ENCODE data around the gene FBRSL1.

The FBRSL1 gene

DNA sequence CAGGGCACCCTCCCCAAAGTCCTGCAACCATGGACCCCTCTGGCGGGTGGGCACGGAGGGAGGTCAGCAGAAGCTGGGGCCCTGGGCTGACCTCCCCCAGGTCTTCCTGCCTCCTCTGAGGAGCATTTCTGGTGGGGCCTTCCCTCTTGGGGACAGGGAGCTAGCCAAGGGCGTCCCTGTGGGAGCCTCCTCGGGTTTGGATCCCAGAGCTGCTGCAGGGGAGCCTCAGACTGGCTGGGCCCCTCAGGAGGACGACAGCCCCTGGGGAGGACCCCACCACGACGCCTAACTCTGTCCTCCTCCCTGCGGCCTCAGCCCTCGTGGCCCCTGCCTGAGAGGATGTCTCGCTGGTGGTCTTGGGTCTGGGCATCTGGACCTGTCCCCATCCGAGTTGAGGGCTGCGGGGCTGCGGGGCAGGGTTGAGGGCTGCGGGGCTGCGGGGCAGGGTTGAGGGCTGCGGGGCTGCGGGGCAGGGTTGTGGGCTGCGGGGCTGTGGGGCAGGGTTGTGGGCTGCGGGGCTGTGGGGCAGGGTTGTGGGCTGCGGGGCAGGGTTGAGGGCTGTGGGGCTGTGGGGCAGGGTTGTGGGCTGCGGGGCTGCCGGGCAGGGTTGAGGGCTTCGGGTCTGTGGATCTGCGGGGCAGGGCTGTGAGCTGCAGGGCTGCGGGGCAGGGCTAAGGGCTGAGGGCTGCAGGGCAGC, 37.4 kb downstream of the FBRSL1 start:
- Histone ChIP-seq H3K4me1 (ENCODE audit: control extremely low read depth in 1 of 4, control insufficient read depth in 4 of 4, insufficient read depth in 4 of 4, low read length in 3 of 4) (peaks cover 0 to 6% (median 3%) of the 10 kb centered on the region in 4 experiments), H3K27me3 (replicated peaks in 2 of 5; ENCODE audit: control insufficient read depth in 4 of 5, insufficient read depth in 5 of 5, low read length in 4 of 5) (no peaks in the 10 kb centered on the region), H3K9me3 (ENCODE audit: control extremely low read depth in 1 of 5, control insufficient read depth in 4 of 5, insufficient read depth in 2 of 5, low read depth in 1 of 5, low read length in 4 of 5) (no peaks in the 10 kb centered on the region), H3K36me3 (ENCODE audit: control insufficient read depth in 4 of 4, insufficient read depth in 4 of 4, low read length in 3 of 4) (peaks cover 0 to 6% (median 2%) of the 10 kb centered on the region in 4 experiments), H3K4me3 (ENCODE audit: control insufficient read depth in 1 of 7, extremely low read depth in 1 of 7, insufficient read depth in 4 of 7, low read depth in 2 of 7, low read length in 6 of 7) (no peak overlapping the region), H3K27ac (ENCODE audit: insufficient read depth in 1 of 2, low read depth in 1 of 2, low read length in 2 of 2, poor library complexity in 1 of 2, severe bottlenecking in 2 of 2) (no peak overlapping the region)
- ChIA-PET CTCF (interaction anchor here (1.0 to 9.6 kb wide), 5 partner anchors 10 to 110 kb away, joined by 3 to 127 read pairs (median 5); no protein-coding TSS in a partner anchor), POLR2A (no interaction called here)
- DNase-seq: no peak
- WGBS (ENCODE audit: insufficient coverage): 94% methylated on average over 17 of the region's 25 CpGs

DNA sequence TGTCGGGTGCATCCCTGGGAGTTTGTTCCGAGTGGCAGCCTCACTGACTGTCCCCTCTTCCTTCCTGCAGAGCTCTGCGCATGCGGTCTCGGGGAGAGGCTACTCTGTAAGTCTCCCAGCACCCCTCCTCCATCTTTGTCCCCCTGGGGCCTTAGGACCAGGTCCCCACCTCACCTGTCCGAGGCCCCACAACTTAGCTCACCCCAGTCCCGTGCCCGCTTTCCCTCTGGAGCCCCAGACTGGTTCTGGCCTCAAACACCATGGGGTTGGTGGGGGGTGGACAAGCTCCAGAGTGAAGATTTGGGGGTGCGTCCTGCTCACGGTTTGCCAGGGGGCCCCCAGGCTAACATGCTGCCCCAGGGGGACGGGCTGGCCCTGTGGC, 37.9 kb downstream of the FBRSL1 start:
- WGBS (ENCODE audit: insufficient coverage): 98% methylated on average over 8 of the region's 11 CpGs
- CTCF ChIA-PET: interaction anchor here (1.0 to 9.6 kb wide), 3 partner anchors 10 to 111 kb away, joined by 3 to 127 read pairs (median 5); no protein-coding TSS in a partner anchor
- Histone ChIP-seq H3K27me3 (replicated peaks in 2 of 5; ENCODE audit: control insufficient read depth in 4 of 5, insufficient read depth in 5 of 5, low read length in 4 of 5) (no peaks in the 10 kb centered on the region), H3K27ac (ENCODE audit: insufficient read depth in 1 of 2, low read depth in 1 of 2, low read length in 2 of 2, poor library complexity in 1 of 2, severe bottlenecking in 2 of 2) (no peak overlapping the region), H3K4me3 (ENCODE audit: control insufficient read depth in 1 of 7, extremely low read depth in 1 of 7, insufficient read depth in 4 of 7, low read depth in 2 of 7, low read length in 6 of 7) (no peak overlapping the region), H3K9me3 (ENCODE audit: control extremely low read depth in 1 of 5, control insufficient read depth in 4 of 5, insufficient read depth in 2 of 5, low read depth in 1 of 5, low read length in 4 of 5) (no peaks in the 10 kb centered on the region), H3K4me1 (ENCODE audit: control extremely low read depth in 1 of 4, control insufficient read depth in 4 of 4, insufficient read depth in 4 of 4, low read length in 3 of 4) (peaks cover 0 to 6% (median 3%) of the 10 kb centered on the region in 4 experiments), H3K36me3 (ENCODE audit: control insufficient read depth in 4 of 4, insufficient read depth in 4 of 4, low read length in 3 of 4) (peaks cover 0 to 6% (median 2%) of the 10 kb centered on the region in 4 experiments)
- no peak for DNase-seq
- POLR2A ChIA-PET: no interaction called here

DNA sequence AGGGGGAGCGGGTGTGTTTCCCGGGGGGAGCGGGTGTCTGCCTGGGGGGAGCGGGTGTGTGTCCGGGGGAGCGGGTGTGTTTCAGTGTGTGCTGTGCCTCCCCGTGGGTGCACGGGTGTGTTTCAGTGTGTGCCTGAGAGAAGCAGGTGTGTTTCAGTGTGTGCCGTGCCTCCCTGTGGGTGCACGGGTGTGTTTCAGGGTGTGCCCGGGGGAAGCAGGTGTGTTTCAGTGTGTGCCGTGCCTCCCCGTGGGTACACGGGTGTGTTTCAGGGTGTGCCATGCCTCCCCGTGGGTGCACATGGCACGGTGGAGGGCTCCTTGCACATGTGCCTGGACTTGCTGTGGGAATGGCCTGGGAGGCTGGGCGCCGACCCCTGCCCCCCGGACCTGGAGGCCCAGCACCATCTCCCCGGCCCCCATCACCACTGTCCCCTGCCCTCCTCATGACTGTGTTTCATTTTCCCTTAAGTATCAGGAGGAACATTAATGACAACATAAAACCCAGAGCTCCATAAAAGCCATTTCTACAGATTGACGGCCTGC, 38.7 kb downstream of the FBRSL1 start:
- no peak overlapping the region for H3K27ac ChIP-seq (ENCODE audit: insufficient read depth in 1 of 2, low read depth in 1 of 2, low read length in 2 of 2, poor library complexity in 1 of 2, severe bottlenecking in 2 of 2)
- 85% methylated on average over 13 of the region's 21 CpGs for WGBS (ENCODE audit: insufficient coverage)
- ChIA-PET CTCF (interaction anchor here (0.9 to 9.6 kb wide), 5 partner anchors 9 to 111 kb away, joined by 3 to 127 read pairs (median 3); no protein-coding TSS in a partner anchor), POLR2A (no interaction called here)
- H3K9me3 ChIP-seq (ENCODE audit: control extremely low read depth in 1 of 5, control insufficient read depth in 4 of 5, insufficient read depth in 2 of 5, low read depth in 1 of 5, low read length in 4 of 5): no peaks in the 10 kb centered on the region
- peaks cover 0 to 4% (median 2%) of the 10 kb centered on the region in 4 experiments for H3K4me1 ChIP-seq (ENCODE audit: control extremely low read depth in 1 of 4, control insufficient read depth in 4 of 4, insufficient read depth in 4 of 4, low read length in 3 of 4)
- H3K4me3 ChIP-seq (ENCODE audit: control insufficient read depth in 1 of 7, extremely low read depth in 1 of 7, insufficient read depth in 4 of 7, low read depth in 2 of 7, low read length in 6 of 7): no peak overlapping the region
- DNase-seq: no peak
- peaks cover 0 to 6% (median 2%) of the 10 kb centered on the region in 4 experiments for H3K36me3 ChIP-seq (ENCODE audit: control insufficient read depth in 4 of 4, insufficient read depth in 4 of 4, low read length in 3 of 4)
- no peaks in the 10 kb centered on the region for H3K27me3 ChIP-seq (replicated peaks in 2 of 5; ENCODE audit: control insufficient read depth in 4 of 5, insufficient read depth in 5 of 5, low read length in 4 of 5)

DNA sequence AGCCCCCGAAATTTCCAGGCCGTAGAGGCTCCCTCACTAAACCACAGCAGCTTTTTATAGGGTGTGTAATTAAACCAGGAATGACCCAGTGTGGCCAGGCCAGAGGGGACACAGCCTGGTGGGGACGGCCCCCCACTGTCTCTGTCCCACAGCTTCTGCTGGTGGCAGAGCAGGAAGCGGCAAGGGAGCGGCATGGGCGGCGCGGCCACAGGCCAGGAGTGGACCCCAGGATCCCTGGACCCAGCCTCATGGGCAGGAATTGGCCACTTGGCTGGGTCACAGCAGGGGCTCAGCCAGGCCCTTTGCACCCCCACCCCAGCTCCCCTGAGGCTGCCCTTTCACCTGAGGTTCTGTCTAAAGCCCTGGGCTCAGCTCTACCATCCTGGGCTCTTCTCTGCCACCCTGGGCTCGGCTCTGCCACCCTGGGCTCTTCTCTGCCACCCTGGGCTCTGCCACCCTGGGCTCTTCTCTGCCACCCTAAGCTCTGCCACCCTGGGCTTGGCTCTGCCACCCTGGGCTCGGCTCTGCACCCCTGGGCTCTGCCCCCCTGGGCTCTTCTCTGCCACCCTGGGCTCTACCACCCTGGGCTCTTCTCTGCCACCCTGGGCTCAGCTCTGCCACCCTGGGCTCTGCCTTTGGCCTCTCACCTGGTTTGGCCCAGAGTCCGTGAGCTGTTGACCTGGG, 39.3 kb downstream of the FBRSL1 start:
- Histone ChIP-seq H3K36me3 (ENCODE audit: control insufficient read depth in 4 of 4, insufficient read depth in 4 of 4, low read length in 3 of 4) (peaks cover 0 to 6% (median 2%) of the 10 kb centered on the region in 4 experiments), H3K27ac (ENCODE audit: insufficient read depth in 1 of 2, low read depth in 1 of 2, low read length in 2 of 2, poor library complexity in 1 of 2, severe bottlenecking in 2 of 2) (no peak overlapping the region), H3K4me3 (ENCODE audit: control insufficient read depth in 1 of 7, extremely low read depth in 1 of 7, insufficient read depth in 4 of 7, low read depth in 2 of 7, low read length in 6 of 7) (no peak overlapping the region), H3K27me3 (replicated peaks in 2 of 5; ENCODE audit: control insufficient read depth in 4 of 5, insufficient read depth in 5 of 5, low read length in 4 of 5) (no peaks in the 10 kb centered on the region), H3K9me3 (ENCODE audit: control extremely low read depth in 1 of 5, control insufficient read depth in 4 of 5, insufficient read depth in 2 of 5, low read depth in 1 of 5, low read length in 4 of 5) (no peaks in the 10 kb centered on the region), H3K4me1 (ENCODE audit: control extremely low read depth in 1 of 4, control insufficient read depth in 4 of 4, insufficient read depth in 4 of 4, low read length in 3 of 4) (no peaks in the 10 kb centered on the region)
- ChIA-PET CTCF (interaction anchor here (0.8 to 9.6 kb wide), 4 partner anchors 14 to 112 kb away, joined by 3 to 127 read pairs (median 3); no protein-coding TSS in a partner anchor), POLR2A (no interaction called here)
- no peak for DNase-seq
- 93% methylated on average over 9 of the region's 11 CpGs for WGBS (ENCODE audit: insufficient coverage)

DNA sequence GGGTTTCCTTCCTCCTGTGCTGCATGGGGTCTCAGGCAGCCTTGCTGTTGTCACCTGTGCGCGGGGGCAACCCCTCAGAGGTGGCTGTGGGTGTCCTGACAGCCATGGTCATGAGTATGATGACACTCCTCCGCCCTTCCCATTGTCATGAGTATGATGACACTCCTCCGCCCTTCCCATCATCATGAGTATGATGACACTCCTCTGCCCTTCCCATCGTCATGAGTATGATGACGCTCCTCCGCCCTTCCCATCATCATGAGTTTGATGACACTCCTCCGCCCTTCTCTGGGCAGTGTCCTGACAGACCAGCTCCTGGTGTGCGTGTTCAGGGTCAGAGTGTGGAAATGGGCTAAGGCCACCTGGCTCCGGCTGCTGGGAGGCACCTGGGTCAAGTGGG, 40.0 kb downstream of the FBRSL1 start:
- no peak overlapping the region for H3K27ac ChIP-seq (ENCODE audit: insufficient read depth in 1 of 2, low read depth in 1 of 2, low read length in 2 of 2, poor library complexity in 1 of 2, severe bottlenecking in 2 of 2)
- over 99% methylated on average over 10 of the region's 10 CpGs for WGBS (ENCODE audit: insufficient coverage)
- no peak overlapping the region for H3K4me3 ChIP-seq (ENCODE audit: control insufficient read depth in 1 of 7, extremely low read depth in 1 of 7, insufficient read depth in 4 of 7, low read depth in 2 of 7, low read length in 6 of 7)
- DNase-seq: no peak
- ChIA-PET CTCF (interaction anchor here (0.8 to 9.6 kb wide), 3 partner anchors 13 to 113 kb away, joined by 3 to 127 read pairs (median 3); no protein-coding TSS in a partner anchor), POLR2A (no interaction called here)
- H3K27me3 ChIP-seq (replicated peaks in 2 of 5; ENCODE audit: control insufficient read depth in 4 of 5, insufficient read depth in 5 of 5, low read length in 4 of 5): no peaks in the 10 kb centered on the region
- no peaks in the 10 kb centered on the region for H3K9me3 ChIP-seq (ENCODE audit: control extremely low read depth in 1 of 5, control insufficient read depth in 4 of 5, insufficient read depth in 2 of 5, low read depth in 1 of 5, low read length in 4 of 5)
- no peaks in the 10 kb centered on the region for H3K4me1 ChIP-seq (ENCODE audit: control extremely low read depth in 1 of 4, control insufficient read depth in 4 of 4, insufficient read depth in 4 of 4, low read length in 3 of 4)
- H3K36me3 ChIP-seq (ENCODE audit: control insufficient read depth in 4 of 4, insufficient read depth in 4 of 4, low read length in 3 of 4): peaks cover 0 to 6% (median 2%) of the 10 kb centered on the region in 4 experiments

DNA sequence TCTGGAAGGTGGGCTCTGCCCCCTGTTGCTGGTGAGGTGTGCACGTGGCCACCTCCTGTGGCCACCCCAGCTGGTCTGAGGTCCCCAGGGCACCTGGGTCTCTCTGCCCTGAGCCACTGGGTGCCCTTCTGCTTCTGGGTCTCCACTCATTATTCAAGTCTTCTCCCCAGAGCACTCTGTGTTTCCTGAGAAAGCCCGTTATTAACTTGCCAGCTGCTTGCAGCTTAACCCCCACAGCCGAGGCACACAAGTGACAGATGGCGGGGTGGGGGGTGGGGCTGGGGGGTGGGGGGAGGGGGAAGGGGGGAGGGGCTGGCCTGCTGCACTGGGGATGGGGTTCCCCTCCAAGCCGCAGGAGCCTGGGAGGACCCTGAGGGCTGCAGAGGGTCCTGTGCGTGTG, 40.5 kb downstream of the FBRSL1 start:
- Histone ChIP-seq H3K27me3 (replicated peaks in 2 of 5; ENCODE audit: control insufficient read depth in 4 of 5, insufficient read depth in 5 of 5, low read length in 4 of 5) (no peaks in the 10 kb centered on the region), H3K9me3 (ENCODE audit: control extremely low read depth in 1 of 5, control insufficient read depth in 4 of 5, insufficient read depth in 2 of 5, low read depth in 1 of 5, low read length in 4 of 5) (no peaks in the 10 kb centered on the region), H3K4me3 (ENCODE audit: control insufficient read depth in 1 of 7, extremely low read depth in 1 of 7, insufficient read depth in 4 of 7, low read depth in 2 of 7, low read length in 6 of 7) (no peak overlapping the region), H3K4me1 (ENCODE audit: control extremely low read depth in 1 of 4, control insufficient read depth in 4 of 4, insufficient read depth in 4 of 4, low read length in 3 of 4) (no peaks in the 10 kb centered on the region), H3K36me3 (ENCODE audit: control insufficient read depth in 4 of 4, insufficient read depth in 4 of 4, low read length in 3 of 4) (peaks cover 0 to 6% (median 2%) of the 10 kb centered on the region in 4 experiments), H3K27ac (ENCODE audit: insufficient read depth in 1 of 2, low read depth in 1 of 2, low read length in 2 of 2, poor library complexity in 1 of 2, severe bottlenecking in 2 of 2) (no peak overlapping the region)
- POLR2A ChIA-PET: no interaction called here
- CTCF ChIA-PET: interaction anchor here (0.8 to 9.6 kb wide), 2 partner anchors 13 to 113 kb away, joined by 3 to 127 read pairs; no protein-coding TSS in a partner anchor
- WGBS (ENCODE audit: insufficient coverage): 95% methylated on average over 2 of the region's 6 CpGs
- no peak for DNase-seq
